Measurements from ENCODE around the gene LRRC26.

The LRRC26 gene

DNA sequence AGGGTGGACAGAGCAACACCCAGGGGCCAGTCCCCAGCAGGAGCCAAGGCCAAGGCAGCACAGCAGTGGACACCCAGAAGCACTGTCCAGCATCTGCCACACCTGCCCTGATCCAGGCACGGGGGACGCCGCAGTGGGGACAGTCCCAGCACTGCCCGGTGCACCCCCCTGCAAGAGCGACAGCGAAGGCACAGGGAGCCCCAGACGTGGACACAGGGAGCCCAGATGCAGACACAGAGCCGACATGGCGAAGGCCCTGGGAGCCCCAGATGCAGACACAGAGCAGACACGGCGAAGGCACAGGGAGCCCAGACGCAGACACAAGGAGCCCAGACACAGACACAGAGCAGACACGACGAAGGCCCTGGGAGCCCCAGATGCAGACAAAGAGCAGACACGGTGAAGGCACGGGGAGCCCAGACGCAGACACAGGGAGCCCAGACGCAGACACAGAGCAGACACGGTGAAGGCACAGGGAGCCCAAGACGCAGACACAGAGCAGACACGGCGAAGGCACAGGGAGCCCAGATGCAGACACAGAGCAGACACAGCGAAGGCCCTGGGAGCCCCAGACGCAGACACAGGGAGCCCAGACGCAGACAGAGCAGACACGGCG lies 14.2 kb upstream of the LRRC26 start:
- DNase-seq (ENCODE audit: low read depth): no peak

DNA sequence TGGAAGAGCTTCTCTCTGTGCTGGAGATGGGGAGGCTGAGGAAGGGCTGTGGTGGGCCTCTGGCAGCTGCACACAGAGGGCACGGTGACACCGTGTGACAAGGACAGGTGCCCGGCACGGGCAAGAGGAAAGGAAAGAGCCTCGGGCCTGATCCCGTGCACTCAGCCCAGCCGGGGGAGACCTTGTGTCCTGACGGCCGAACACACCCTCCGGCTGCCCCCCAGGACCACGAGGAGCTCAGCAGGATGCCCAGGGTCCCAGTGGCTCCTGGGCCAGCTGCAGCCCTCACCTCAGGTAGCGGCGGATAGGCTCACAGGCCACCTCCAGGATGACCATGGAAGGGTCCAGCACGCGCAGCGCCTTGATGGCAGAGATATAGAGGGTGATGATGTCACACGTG lies 13.0 kb upstream of the LRRC26 start:
- DNase-seq (ENCODE audit: low read depth): no peak

DNA sequence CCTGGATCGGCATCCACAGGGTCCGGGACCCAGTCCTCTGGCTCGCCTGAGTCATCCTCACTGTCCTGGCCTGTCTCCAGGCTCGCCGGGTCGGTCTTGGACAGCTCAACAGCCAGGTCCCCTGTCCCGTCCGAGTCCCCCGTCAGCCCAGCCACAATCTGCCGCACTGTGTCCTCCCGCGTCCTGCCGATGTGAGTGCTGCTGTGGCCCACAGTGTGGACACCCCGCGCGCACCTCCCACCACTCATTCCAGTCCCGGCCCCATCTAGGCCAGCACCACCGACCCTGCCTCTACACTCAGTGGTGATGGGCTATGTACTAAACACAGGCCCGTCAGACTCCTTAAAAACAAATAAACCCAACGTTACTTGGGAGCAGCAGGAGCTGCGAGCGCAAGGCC lies 11.8 kb upstream of the LRRC26 start:
- no peak for DNase-seq (ENCODE audit: low read depth)

DNA sequence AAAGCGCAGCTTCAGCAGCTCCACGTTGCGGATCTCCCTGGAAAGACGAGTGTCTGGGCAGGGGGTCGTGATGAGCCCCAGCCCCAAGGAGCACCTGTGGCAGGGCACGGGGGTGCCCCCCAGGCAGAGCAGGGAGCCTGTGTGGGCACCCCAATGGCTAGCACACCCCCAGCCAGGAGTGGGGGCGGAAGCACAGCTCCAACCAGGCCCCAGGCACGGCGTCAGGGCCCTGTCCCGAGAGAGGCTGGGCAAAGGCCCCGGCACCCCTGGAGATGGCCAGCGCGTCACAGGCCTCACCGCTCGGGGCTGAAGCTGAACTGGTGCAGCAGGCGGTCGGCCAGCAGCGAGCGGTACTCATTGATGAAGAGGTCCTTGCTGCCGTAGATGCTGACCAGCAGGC lies 10.6 kb upstream of the LRRC26 start:
- DNase-seq (ENCODE audit: low read depth): no peak

DNA sequence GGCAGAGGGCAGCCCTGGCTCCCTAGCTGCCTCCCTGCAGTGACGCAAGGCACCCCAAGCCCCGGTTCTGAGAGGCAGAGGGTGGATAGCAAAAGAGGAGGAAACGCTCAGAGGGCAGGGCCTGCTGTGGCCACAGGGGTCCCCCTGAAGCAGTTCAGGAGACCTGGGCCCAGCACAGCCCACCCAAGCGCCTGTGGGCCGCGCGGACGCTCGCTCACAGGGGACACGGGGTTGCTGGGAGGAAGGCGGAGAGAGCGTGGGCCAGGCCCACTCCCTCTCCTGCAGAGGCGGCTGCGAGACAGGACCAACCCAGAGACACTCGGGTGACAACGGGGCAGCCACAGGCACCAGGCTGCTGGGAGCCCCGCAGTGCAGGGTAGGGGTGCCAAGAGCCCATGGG lies 9.9 kb upstream of the LRRC26 start:
- DNase-seq (ENCODE audit: low read depth): no peak

DNA sequence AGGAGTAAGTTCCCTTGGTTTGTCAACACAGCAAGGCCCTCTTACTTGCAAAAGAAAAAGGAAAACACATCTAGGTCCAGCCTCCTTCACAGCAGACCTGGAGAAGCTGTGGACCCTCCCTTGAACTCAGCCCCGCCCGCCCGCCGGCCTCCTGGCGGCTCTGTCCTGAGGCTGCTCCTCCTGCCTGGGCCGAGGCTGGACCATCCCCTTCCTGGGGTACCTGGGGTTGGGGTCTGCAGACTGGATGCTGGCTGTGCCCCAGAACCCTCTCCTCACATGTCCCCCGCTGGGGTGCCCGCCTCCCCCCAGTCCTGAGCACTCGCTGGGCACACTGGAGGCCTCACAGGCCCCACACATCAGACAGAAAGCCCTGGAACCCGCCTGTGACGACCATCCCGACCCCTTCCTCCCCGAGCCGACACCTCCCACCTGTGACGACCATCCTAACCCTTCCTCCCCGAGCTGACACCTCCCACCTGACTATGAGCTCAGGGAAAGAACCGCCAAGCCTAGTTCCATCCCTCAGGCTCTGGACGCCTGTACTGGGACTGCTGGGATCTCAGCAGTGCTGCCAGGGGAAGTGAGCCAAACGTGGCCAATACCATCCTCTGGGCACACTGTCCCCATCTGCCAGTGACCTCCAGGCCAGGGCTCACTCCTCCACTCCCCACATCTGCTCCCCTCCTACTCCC lies 9.2 kb upstream of the LRRC26 start:
- no peak for DNase-seq (ENCODE audit: low read depth)

DNA sequence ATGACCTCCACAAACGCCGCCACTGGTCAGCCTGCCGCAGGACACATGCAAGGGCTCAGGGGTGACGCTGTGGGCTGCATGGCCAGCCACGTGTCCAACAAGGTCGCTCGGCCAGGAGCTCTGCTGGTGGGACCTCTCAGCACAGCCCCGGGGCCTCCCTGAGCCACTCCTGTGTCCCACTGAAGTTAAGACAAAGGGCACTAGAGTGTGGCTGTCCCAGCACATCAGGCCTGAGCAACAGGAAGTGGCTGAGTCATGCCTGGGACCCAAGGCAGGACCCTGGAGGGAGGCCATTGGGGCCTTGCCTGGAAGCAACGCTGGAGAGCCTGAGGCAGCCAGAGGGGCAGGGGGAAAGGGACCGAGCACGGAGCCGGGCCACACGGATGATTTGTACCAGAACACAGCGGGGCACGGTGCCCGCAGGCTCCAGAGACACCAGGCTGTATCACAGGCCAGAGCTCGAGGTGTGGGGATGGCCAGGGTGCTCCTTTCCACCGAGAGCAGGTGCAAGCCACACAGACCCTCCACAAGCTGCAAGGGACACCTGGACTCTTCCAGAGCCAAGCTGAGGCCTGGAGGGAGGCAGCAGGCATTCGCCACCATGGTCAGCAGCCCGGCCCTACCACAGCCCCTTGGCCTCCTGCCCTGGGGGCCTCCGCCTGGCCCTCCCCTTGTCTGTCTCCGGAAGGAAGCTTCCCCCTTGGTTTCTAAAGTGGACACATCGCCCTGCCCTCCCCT lies 8.5 kb upstream of the LRRC26 start:
- DNase-seq (ENCODE audit: low read depth): no peak

DNA sequence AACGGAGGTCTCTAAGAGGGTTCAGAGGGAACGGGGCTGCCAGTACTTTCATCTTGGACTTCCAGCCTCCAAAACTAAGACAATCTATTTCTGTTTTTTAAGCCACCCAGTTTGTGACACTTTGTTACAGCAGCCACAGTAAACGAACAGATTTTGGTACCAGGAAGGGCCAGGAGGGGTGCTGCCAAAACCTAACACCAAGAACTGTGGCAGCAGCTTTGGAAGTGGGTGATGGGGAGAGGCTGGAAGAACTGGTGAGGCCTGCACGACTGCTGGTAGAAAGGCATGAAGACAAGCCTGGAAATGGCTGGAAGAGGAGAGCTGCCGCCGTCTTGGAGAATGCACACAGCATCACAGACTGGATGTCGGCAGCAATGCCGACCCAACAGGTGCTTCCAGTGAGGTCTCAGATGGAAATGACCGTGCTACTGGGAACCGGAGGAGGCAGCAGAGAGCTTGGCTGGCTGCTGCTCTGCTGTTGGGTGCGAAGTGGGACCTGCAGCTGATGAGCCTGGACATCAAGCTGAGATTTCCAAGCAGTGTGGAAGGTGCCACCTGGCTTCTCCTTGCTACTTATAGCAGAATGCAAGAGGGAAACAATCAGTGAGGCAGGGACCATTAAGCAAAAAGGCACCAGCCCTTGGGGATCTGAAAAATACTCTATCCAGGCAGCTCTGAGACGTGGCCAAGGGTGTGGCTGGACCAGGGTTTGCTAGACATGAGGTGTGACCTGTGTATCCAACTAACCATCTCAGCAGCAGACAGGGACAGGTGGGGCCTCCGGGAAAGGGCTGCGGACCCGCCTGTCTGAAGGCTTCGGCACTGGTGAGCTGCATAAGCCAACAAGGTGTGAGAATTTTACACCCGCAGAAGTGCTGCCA lies 6.7 kb upstream of the LRRC26 start:
- DNase-seq (ENCODE audit: low read depth): no peak

DNA sequence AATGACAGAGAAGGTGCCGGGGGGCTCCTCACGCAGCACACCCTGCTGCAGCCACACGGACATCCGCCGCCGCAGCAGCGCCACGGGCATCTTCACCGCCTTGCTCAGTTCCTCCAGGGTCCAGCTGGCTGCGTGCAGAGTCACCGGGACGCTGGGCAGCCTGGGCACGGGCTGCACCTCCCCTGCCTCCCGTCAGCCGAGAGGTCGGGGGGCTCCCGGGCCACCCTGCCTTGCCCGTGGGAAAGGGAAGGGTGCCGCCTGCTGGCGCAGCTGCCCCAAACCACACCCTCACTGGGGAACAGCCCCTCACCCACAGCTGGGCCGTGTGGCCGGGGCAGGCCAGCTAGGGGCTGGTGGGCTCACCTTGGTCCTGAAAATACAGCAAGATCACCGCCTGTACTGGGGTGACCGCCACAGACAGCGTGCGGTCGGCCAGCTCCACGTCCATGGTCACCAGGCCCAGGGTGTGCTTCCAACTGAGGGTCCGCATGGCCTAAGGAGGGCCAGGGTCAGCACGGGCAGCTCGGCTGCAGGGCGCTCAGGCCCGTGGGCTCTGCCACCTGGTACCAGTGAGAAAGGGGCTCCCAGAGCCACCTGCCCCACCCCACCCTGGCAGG lies 5.6 kb upstream of the LRRC26 start:
- DNase-seq (ENCODE audit: low read depth): no peak

DNA sequence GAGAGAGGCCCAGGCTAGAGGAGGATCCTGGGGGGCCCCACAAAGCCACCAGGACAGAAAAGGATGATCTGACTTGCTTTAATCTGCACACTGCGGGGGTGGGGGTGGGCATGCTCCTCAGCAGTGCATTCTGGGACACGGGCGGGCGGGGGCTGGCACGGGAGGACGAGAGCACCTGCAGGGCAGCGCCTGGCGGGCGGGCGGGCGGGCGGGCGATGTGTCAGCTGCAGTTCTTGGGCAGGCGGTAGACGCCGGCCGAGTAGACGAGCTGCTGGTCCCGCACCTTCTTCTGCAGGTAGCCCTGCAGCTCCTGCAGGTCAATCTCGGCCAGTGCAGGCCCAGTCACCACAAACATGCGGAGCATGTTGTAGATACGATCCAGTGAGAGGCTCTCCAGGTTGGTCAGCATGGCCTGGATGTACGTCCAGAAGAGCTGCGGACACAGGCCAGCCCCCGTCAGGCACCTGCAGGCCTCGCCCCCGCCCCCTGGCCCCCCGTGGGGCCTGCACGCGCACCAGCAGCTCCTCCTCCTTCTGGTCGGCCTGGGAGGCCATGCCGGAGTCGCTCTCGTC lies 5.0 kb upstream of the LRRC26 start:
- no peak for DNase-seq (ENCODE audit: low read depth)

DNA sequence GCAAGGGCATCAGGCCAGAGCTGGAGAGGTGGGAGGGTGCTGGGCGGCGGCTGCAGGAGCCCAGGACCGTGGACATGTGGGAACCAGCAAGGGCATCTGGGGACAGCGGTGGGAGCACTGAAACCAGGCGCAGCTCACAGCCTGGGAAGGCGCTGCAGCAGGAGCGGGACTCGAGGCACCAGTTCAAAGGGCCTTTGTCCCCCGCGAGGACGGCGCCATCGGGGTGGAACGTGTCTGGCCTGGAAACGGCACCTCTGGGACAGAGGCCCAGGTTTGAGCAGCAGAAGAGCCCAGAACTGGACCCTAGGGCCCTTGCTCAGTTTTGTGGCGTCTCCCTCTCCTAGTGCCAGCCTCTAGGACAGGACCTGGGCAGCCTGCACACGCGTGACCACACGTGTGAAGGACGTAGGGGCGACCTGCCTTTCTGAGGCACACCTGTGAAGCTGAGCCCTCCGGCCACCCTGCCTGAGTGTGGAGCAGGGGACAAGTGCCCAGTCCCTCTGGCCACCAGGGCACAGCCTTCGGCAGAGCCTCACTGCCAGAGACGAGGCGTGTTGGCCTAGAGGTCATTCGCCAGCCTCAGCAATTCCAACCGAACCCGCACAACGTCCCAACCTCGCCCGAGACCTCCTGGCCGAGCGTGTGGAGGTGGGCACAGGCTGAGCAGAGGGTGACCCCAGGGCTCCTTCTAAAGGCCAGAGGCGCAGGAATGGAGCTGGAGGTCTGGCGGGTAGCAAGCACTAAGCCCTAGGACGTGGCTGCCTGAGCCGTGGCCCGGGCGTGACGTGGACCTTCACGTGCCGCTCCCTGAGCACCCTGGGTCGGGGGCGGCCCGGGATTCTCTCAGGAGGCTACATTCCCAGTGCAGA lies 4.2 kb upstream of the LRRC26 start:
- no peak for DNase-seq (ENCODE audit: low read depth)

DNA sequence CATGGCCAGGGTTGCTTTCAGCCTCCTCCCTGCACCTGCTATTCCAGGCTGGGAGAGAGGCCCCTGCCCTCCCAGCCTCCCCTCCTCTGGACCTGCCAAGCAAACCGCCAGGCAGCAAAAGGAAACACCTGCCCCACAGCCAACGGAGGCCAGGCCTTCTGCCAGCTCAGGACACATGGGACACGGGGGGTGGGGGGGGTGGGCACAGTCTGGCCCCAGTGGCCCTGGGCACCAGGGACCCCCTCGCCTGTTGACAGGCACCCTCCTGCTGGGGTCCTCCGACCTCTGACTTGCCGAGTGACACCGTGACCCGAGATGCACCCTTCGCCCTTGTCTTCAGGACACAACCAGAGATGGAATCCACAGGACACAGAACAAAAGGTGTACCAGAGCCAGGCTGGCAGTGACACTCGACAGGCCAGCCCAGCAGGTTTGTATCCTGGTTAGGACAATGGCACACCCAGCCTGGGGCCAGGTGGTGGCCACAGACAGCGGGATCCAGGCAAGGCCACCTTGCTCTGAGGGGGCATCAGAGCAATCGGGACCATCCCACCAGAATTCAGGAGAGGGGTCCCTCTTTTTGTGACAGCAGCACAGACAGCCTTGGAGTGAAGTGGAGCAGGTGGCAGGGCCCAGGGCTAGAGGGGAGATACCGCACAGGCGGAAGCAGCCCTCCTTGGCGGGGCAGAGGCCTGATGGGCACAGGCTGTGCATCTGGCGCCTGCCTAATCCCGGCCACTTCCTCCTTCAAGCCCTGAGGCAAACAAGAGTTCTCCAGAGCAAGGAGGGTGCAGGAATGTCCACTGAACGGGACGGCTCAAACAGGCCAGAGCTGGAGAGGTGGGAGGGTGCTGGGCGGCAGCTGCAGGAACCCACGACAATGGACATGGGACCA lies 3.3 kb upstream of the LRRC26 start:
- DNase-seq (ENCODE audit: low read depth): no peak

DNA sequence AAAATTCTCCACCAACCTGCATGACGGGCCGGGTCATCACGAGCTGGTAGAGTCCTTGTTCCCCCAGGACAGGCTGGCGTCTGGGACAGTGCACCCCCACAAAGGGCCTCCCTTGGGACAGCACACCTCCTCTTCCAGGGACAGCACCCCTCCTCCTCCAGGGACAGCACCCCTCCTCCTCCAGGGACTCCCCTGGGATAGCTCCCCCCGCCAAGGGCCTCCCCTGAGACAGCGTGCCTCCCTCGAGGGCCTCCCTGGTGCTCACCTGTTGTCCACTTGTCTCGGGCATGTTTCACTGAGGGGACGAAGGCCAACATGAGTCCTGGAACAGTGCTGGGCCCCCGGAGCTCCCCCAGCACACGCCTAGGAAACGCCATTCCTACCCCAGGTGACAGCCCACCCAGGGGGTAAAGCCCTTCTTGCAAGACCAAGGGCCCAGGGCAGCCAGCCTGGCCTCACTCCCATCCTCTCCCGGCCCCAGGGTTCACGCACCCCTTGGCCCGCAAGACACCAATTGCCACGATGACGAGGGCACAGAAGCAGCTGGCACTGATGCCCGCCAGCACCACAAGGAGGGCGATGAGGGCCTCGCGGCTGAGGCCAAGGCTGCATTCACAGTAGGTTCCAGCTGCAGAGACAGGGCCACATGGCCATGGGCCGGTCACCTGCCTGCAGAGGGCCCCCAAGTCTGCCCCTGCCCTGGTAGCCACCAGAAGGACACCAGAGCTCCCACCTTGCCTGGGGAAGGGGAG lies 1.5 kb upstream of the LRRC26 start:
- no peak for DNase-seq (ENCODE audit: low read depth)

DNA sequence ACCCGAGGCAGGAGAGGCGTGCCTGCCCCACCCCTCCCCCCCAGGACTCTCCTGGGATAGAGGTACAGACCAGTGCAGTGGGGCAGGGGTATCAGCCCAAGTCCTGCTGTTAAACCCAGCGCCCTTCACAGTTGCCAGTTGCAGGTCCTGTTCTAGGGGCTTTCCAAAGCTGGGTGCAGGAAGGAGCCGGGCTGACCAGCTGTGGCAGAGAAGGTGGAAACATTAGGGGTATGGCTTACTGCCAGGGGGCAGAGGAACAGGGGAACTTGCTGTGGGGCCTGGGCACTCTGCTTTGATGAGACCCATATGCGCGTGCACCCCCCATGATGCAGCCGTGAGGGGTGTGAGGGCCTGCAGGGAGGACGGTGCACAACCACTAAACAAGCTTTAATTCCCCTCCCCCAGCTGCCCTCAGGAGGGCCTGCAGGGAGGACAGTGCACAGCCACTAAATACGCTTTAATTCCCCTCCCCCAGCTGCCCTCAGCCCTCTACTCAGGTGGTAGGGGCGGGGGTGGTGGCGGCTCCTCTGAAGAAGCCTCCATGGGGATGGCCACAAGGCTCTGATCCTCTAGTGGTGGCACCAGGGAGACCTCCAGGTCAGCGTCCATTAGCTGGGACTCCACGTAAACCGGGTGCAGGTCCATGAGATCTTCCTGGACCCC lies 766 bp upstream of the LRRC26 start:
- DNase-seq (ENCODE audit: low read depth): no peak

DNA sequence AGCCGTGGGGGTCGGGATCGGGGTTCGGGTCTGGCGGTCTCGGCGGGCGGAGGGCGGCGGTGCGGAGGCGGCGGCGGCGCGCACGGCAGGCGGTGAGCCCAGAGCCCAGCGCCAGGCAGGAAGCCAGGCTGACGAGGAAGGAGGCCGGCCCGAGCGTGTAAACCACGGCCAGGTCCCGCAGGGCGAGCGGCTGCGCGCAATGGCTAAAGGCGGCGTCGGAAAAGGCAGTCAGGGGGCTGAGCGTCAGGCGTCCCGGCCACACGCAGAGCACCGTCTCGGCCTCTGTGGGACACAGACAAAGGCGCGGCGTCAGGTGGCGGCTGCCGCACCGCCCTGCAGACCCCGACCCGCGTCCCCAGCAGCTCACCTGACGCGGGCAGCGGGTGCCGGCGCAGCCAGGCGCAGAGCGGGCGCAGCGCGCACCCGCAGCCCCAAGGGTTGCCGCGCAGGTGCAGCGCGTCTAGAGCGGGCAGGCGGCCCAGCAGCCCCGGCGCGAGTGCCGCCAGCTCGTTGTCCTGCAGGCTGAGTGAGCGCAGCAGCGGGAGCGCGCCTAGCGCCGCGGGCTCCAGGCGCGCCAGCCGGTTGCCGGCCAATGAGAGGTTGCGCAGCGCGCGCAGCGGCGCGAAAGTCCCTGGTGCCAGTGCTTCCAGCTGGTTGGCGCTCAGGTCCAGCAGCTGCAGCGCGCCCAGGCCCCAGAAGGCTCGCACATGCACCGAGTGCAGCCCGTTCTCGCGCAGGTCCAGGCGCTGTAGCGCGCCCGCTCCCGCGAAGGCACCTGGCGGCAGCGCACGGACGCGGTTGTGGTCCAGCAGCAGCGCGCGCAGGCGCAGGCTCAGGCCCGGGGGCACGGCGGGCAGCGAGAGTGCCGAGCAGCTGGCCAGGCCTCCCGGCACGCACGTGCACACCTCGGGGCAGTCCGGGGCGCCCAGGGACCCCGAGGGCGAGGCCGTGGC lies 671 bp downstream of the LRRC26 start:
- DNase-seq (ENCODE audit: low read depth): no peak

DNA sequence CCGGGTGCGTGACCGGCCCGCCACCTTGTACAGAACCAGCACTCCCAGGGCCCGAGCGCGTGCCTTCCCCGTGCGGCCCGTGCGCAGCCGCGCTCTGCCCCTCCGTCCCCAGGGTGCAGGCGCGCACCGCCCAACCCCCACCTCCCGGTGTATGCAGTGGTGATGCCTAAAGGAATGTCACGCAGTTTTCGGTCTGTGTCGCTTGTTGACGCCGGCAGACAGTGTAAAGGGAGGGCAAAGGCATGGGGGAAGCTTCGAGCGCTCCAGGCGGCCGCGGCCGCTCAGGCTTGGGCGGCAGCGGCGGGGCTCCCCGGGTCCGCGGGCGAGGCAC lies 1.3 kb downstream of the LRRC26 start:
- DNase-seq (ENCODE audit: low read depth): no peak
